Endothelial cell (in vitro differentiated cells): ENCODE data around the gene NAA10. TPM values are rescaled to one million over a fixed set of nuclear protein-coding genes. Genes with fewer than 3 reads are reported as not detected.

Source experiments
- DNase-seq: peaks from one replicate; pipeline ENCODE4 v3.0.0; 2021; ENCODE audit warnings: low spot score
- H3K27ac Mint-ChIP-seq: one replicate; pipeline ENCODE4 v1.8.0; 2021; ENCODE audit warnings: mixed read lengths, inconsistent platforms; ENCODE audit not compliant: unreplicated experiment
- H3K27me3 Mint-ChIP-seq: one replicate; pipeline ENCODE4 v1.8.0; 2021; ENCODE audit warnings: mild to moderate bottlenecking, moderate library complexity, mixed read lengths, inconsistent platforms; ENCODE audit not compliant: unreplicated experiment
- H3K36me3 Mint-ChIP-seq: one replicate; pipeline ENCODE4 v1.8.0; 2021; ENCODE audit warnings: mild to moderate bottlenecking, low read depth, mixed read lengths, inconsistent platforms; ENCODE audit not compliant: unreplicated experiment
- H3K4me1 Mint-ChIP-seq: one replicate; pipeline ENCODE4 v1.8.0; 2021; ENCODE audit warnings: mild to moderate bottlenecking, mixed read lengths, inconsistent platforms; ENCODE audit not compliant: unreplicated experiment
- H3K4me3 Mint-ChIP-seq: one replicate; pipeline ENCODE4 v1.8.0; 2021; ENCODE audit warnings: mild to moderate bottlenecking, mixed read lengths, inconsistent platforms; ENCODE audit not compliant: unreplicated experiment
- H3K9me3 Mint-ChIP-seq: one replicate; pipeline ENCODE4 v1.8.0; 2021; ENCODE audit warnings: mixed read lengths, inconsistent platforms; ENCODE audit not compliant: unreplicated experiment
- CTCF ChIP-seq: fragments of 200-600 bp; sonication (generic); IDR thresholded peaks from one replicate; pipeline ENCODE4 v1.5.0; 2021; ENCODE audit warnings: antibody characterized with exemption; ENCODE audit not compliant: unreplicated experiment
- total RNA-seq: library from RNA; stranded (reverse); fragmentation: NEBNext Ultra II Directional; extraction: Animal tissue kit (Norgen Biotek cat#: 25700); gene quantifications from one replicate; pipeline ENCODE4 v1.2.1, GENCODE V29; 2021; ENCODE audit not compliant: unreplicated experiment

NAA10 gene
- total RNA-seq, 1 donor from 2014 or later, result 85.5 TPM

- Mint-ChIP-seq H3K4me3 (no peak overlapping the region), H3K4me1 (no peaks in the 10 kb centered on the region), H3K36me3 (peaks cover 7% of the 10 kb centered on the region), H3K27me3 (no peaks in the 10 kb centered on the region), H3K27ac (no peak overlapping the region), H3K9me3 (no peaks in the 10 kb centered on the region)
- DNase-seq, result no peak
- no peak for TF ChIP-seq CTCF
These were observed 26.5 kb upstream of the NAA10 start for GRCh38 chrX:153961292-153961691.

GRCh38 chrX:153960786-153961185, 25.9 kb upstream of the NAA10 start:
- Mint-ChIP-seq H3K27ac (no peak overlapping the region), H3K4me3 (no peak overlapping the region), H3K9me3 (no peaks in the 10 kb centered on the region), H3K4me1 (no peaks in the 10 kb centered on the region), H3K36me3 (peaks cover 7% of the 10 kb centered on the region), H3K27me3 (no peaks in the 10 kb centered on the region)
- TF ChIP-seq CTCF, result no peak
- DNase-seq, result no peak

DNA sequence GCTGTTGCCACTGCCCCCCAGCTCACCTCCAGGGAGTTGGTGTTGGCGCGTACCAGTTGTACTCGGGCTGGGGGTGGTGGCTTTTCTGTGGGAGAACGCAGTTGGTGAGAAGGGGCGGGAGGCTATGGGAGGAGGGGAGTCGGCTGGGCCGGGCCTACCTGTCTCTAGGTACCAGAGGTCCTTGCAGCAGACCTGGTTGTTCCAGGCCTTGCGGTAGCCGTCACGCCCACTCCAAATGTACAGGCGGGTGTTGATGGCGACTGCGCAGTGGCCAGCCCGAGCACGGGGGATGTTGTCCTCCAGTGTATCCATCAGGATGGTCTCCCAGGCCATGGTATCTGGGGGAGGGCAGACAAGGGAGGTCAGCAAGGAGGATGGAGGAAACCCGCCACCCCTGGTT, 25.2 kb upstream of the NAA10 start:
- H3K9me3 Mint-ChIP-seq, result no peaks in the 10 kb centered on the region
- no peak overlapping the region for H3K4me3 Mint-ChIP-seq
- TF ChIP-seq CTCF, result no peak
- H3K36me3 Mint-ChIP-seq, result peaks cover 7% of the 10 kb centered on the region
- no peaks in the 10 kb centered on the region for H3K4me1 Mint-ChIP-seq
- no peaks in the 10 kb centered on the region for H3K27me3 Mint-ChIP-seq
- DNase-seq, result no peak
- no peak overlapping the region for H3K27ac Mint-ChIP-seq

GRCh38 chrX:153959649-153960048, 24.8 kb upstream of the NAA10 start:
- H3K9me3 Mint-ChIP-seq, result no peaks in the 10 kb centered on the region
- no peaks in the 10 kb centered on the region for H3K27me3 Mint-ChIP-seq
- no peak for TF ChIP-seq CTCF
- no peaks in the 10 kb centered on the region for H3K4me1 Mint-ChIP-seq
- no peak overlapping the region for H3K4me3 Mint-ChIP-seq
- H3K27ac Mint-ChIP-seq, result no peak overlapping the region
- peaks cover 7% of the 10 kb centered on the region for H3K36me3 Mint-ChIP-seq
- DNase-seq, result no peak

DNA sequence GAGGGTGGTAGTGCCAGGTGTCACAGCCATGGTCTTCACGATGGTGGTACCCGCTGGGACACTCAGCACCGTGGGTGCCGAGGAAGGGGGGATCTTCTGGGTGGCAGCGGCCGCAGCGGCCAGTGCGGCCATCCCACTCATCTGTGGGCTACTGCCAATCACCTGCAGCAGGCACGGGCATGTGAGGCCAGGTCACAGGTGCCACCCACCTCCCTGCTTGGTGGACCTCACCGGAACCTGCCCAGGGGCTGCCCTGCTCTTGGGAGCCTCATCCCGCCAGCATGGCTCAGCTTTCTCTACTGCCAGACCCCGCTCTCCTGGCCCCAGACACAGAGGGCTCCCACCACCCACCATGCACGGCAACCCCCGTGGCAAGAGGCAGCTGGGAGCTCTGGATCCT, 23.8 kb upstream of the NAA10 start:
- H3K36me3 Mint-ChIP-seq, result peaks cover 7% of the 10 kb centered on the region
- no peak for TF ChIP-seq CTCF
- H3K9me3 Mint-ChIP-seq, result no peaks in the 10 kb centered on the region
- no peak overlapping the region for H3K27ac Mint-ChIP-seq
- H3K27me3 Mint-ChIP-seq, result no peaks in the 10 kb centered on the region
- H3K4me3 Mint-ChIP-seq, result no peak overlapping the region
- DNase-seq, result no peak
- H3K4me1 Mint-ChIP-seq, result no peaks in the 10 kb centered on the region
